ENCODE results near the gene GRIN3B. TPM values are rescaled to one million over a fixed set of nuclear protein-coding genes. Genes with fewer than 3 reads are reported as not detected.

GRIN3B gene
- total and polyA plus RNA-seq, 9 of the 15 experiments (the other 6 are each of a cell fraction or from before 2014, with no cell fraction given): 0.06 to 0.95 (median 0.19) TPM; not detected in 6

DNA sequence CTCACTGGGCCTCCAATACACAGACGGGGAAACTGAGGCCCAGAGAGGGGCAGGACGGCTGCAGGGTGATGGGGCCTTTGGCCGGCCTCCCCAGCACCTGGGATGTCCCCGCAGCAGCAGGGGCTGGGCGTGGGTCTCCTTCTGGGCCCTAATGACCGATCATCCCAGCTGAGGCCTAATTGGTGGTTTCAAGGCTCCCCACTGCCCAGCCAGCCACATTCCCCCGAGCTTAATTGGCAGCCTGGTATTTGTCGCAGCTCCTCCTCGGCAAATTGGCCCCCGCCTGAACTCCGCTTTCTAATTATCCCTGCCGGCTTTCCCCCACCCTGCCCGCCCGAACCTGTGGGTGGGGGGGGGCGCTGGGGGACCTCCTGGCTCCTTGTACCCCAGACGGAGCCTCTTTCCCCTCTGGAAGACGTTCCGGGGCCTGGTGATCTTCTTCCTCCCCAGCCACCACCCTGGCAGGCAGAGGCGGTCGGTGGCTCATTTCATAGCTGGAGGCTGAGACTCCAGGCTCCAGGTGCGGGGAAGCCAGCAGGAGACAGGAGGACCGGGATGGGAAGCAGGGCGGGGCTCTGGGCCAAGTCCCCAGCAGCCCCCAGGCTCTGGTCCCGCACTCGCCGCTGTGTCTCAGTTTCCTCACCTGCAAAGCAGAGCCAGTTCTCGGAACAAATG, 43.3 kb upstream of the GRIN3B start (continued):
- TF ChIP-seq ZNF639 (CRISPR knock-in tag; conservative IDR thresholded peaks at IDR 0.05 in 1 of 2, IDR thresholded peaks at IDR 0.05 in 1 of 2) (no peak), ATF7 (IDR thresholded peaks at IDR 0.05) (no peak), MLLT1 (IDR thresholded peaks at IDR 0.05) (no peak), NONO (IDR thresholded peaks at IDR 0.05; ENCODE audit: low read depth in 2 of 2, low read length in 1 of 2) (no peak), MCM7 (IDR thresholded peaks at IDR 0.05) (no peak), MCM2 (IDR thresholded peaks at IDR 0.05; ENCODE audit: low read depth) (no peak), PHF20 (IDR thresholded peaks at IDR 0.05; ENCODE audit: partially characterized antibody) (no peak), CXXC5 (CRISPR knock-in tag; IDR thresholded peaks at IDR 0.05) (no peak), ETS2 (tag; IDR thresholded peaks at IDR 0.05; ENCODE audit: borderline replicate concordance, poor library complexity, severe bottlenecking) (no peak), CREBBP (IDR thresholded peaks at IDR 0.05; ENCODE audit: low read depth, low read length) (no peak), STAT5A (IDR thresholded peaks at IDR 0.05; ENCODE audit: borderline replicate concordance, low read length) (no peak), GABPB1 (CRISPR knock-in tag; IDR thresholded peaks at IDR 0.05) (no peak)
- TF ChIP-seq, protein P1, sequence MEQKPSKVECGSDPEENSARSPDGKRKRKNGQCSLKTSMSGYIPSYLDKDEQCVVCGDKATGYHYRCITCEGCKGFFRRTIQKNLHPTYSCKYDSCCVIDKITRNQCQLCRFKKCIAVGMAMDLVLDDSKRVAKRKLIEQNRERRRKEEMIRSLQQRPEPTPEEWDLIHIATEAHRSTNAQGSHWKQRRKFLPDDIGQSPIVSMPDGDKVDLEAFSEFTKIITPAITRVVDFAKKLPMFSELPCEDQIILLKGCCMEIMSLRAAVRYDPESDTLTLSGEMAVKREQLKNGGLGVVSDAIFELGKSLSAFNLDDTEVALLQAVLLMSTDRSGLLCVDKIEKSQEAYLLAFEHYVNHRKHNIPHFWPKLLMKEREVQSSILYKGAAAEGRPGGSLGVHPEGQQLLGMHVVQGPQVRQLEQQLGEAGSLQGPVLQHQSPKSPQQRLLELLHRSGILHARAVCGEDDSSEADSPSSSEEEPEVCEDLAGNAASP (IDR thresholded peaks at IDR 0.05): no peak
- TF ChIP-seq, protein P2, sequence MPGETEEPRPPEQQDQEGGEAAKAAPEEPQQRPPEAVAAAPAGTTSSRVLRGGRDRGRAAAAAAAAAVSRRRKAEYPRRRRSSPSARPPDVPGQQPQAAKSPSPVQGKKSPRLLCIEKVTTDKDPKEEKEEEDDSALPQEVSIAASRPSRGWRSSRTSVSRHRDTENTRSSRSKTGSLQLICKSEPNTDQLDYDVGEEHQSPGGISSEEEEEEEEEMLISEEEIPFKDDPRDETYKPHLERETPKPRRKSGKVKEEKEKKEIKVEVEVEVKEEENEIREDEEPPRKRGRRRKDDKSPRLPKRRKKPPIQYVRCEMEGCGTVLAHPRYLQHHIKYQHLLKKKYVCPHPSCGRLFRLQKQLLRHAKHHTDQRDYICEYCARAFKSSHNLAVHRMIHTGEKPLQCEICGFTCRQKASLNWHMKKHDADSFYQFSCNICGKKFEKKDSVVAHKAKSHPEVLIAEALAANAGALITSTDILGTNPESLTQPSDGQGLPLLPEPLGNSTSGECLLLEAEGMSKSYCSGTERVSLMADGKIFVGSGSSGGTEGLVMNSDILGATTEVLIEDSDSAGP (CRISPR knock-in tag; IDR thresholded peaks at IDR 0.05): no peak
- TF ChIP-seq, protein P3, sequence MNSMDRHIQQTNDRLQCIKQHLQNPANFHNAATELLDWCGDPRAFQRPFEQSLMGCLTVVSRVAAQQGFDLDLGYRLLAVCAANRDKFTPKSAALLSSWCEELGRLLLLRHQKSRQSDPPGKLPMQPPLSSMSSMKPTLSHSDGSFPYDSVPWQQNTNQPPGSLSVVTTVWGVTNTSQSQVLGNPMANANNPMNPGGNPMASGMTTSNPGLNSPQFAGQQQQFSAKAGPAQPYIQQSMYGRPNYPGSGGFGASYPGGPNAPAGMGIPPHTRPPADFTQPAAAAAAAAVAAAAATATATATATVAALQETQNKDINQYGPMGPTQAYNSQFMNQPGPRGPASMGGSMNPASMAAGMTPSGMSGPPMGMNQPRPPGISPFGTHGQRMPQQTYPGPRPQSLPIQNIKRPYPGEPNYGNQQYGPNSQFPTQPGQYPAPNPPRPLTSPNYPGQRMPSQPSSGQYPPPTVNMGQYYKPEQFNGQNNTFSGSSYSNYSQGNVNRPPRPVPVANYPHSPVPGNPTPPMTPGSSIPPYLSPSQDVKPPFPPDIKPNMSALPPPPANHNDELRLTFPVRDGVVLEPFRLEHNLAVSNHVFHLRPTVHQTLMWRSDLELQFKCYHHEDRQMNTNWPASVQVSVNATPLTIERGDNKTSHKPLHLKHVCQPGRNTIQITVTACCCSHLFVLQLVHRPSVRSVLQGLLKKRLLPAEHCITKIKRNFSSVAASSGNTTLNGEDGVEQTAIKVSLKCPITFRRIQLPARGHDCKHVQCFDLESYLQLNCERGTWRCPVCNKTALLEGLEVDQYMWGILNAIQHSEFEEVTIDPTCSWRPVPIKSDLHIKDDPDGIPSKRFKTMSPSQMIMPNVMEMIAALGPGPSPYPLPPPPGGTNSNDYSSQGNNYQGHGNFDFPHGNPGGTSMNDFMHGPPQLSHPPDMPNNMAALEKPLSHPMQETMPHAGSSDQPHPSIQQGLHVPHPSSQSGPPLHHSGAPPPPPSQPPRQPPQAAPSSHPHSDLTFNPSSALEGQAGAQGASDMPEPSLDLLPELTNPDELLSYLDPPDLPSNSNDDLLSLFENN (IDR thresholded peaks at IDR 0.05; ENCODE audit: low read depth in 2 of 2, low read length in 2 of 2): no peak

Data from K562 (cell line).